K562 (cell line): ENCODE results near the gene PMEPA1. TPM values are rescaled to one million over a fixed set of nuclear protein-coding genes. Genes with fewer than 3 reads are reported as not detected.

Experiments
- ATAC-seq: fragments of 200-7000 bp; cut with Tn5 transposase; 3 replicates; pipeline ENCODE4 v1.9.1; 2020; ENCODE audit warnings: moderate library complexity
- BruUV-seq: library from RNA; stranded (reverse); fragments of 400-500 nt; replicated peaks from 2 replicates; lab custom pipeline; 2021; lab: Mats Ljungman, UMichigan
- CTCF ChIA-PET: fragments of 300-600 bp; formaldehyde crosslinking; extraction: SDS; loops from one replicate; lab custom pipeline; 2021; ENCODE audit warnings: low intra/inter-chr PET ratio; lab: Yijun Ruan, JAX
- POLR2A ChIA-PET: fragments of 300-600, 350-650 bp; sonication (Branson Sonifier 250); formaldehyde crosslinking; extraction: SDS; loops from one replicate; lab custom pipeline; 2021; ENCODE audit warnings: antibody characterized with exemption, inconsistent platforms; lab: Yijun Ruan, JAX
- DNase-seq, 4 experiments: peaks; one replicate each; pipeline versions ENCODE4 v3.0.0 to v3.0.0-alpha.2; 2011 to 2018; ENCODE audit warnings: low spot score in 3 of 4, mixed read lengths in 3 of 4; ENCODE audit errors: extremely low read depth in 1 of 4
- FAIRE-seq: peaks from 2 replicates; lab custom pipeline; 2011; peaks lifted over from hg19 to GRCh38; lab: Jason Lieb, UNC
- H2AFZ ChIP-seq: 2 replicates; pipeline ENCODE4 v1.6.0; 2011; ENCODE audit warnings: low read depth, low read length, control low read depth, inconsistent platforms
- H3K27ac ChIP-seq: fragments of 200-600 bp; 3 replicates; pipeline ENCODE4 v1.8.0; 2011; ENCODE audit warnings: low read depth, mild to moderate bottlenecking, control low read depth, inconsistent platforms, low read length, moderate library complexity, mixed read lengths; ENCODE audit errors: extremely low read depth
- H3K27me3 ChIP-seq, 2 experiments: fragments of 300-600 bp in 1 of 2; 2 replicates in 1 of 2; 3 replicates in 1 of 2; pipeline versions ENCODE4 v1.6.0 to v1.8.0; 2011; ENCODE audit warnings: inconsistent platforms in 2 of 2, low read length in 2 of 2, mild to moderate bottlenecking in 1 of 2, mixed read lengths in 1 of 2, moderate library complexity in 1 of 2; ENCODE audit not compliant: control insufficient read depth in 2 of 2, insufficient read depth in 2 of 2
- H3K36me3 ChIP-seq: fragments of 300-600 bp; 3 replicates; pipeline ENCODE4 v1.8.0; 2011; ENCODE audit warnings: mild to moderate bottlenecking, low read length, inconsistent platforms; ENCODE audit not compliant: control insufficient read depth, insufficient read depth
- H3K4me1 ChIP-seq, 2 experiments: fragments of 200-600 bp in 1 of 2; replicated peaks in 1 of 2; 2 replicates in 1 of 2; 3 replicates in 1 of 2; pipeline versions ENCODE4 v1.5.1 to v1.8.0; 2011; ENCODE audit warnings: inconsistent platforms in 2 of 2, low read length in 2 of 2, mild to moderate bottlenecking in 1 of 2, mixed read lengths in 1 of 2, moderate library complexity in 1 of 2; ENCODE audit not compliant: control insufficient read depth in 2 of 2, insufficient read depth in 2 of 2
- H3K4me2 ChIP-seq: 2 replicates; pipeline ENCODE4 v1.6.1; 2011; ENCODE audit warnings: low read length, control low read depth, inconsistent platforms, mixed read lengths; ENCODE audit not compliant: insufficient read depth
- H3K4me3 ChIP-seq: fragments of 200-600 bp; sonication (generic), shearing (Covaris generic); 2 replicates; pipeline ENCODE4 v1.5.1; 2016; ENCODE audit warnings: control low read depth, inconsistent platforms
- H3K79me2 ChIP-seq: fragments of 200-600 bp; 3 replicates; pipeline ENCODE4 v1.8.0; 2011; ENCODE audit warnings: low read length, inconsistent platforms; ENCODE audit not compliant: control insufficient read depth, insufficient read depth
- H3K9ac ChIP-seq, 2 experiments: 2 replicates each; pipeline versions ENCODE4 v1.6.0 to v1.6.1; 2011; ENCODE audit warnings: low read depth in 2 of 2, low read length in 2 of 2, control low read depth in 1 of 2, inconsistent platforms in 1 of 2, mild to moderate bottlenecking in 1 of 2, mixed read lengths in 1 of 2; ENCODE audit not compliant: insufficient read depth in 1 of 2
- H3K9me1 ChIP-seq: one replicate; pipeline ENCODE4 v1.6.0; 2011; ENCODE audit warnings: inconsistent platforms, mild to moderate bottlenecking, low read length, moderate library complexity; ENCODE audit not compliant: control insufficient read depth, insufficient read depth
- H3K9me3 ChIP-seq: replicated peaks from 2 replicates; pipeline ENCODE4 v1.5.1; 2011; ENCODE audit warnings: low read depth, low read length, inconsistent platforms; ENCODE audit not compliant: control insufficient read depth, insufficient read depth
- H4K20me1 ChIP-seq: replicated peaks from 2 replicates; pipeline ENCODE4 v1.6.1; 2011; ENCODE audit warnings: low read length, inconsistent platforms, mixed read lengths; ENCODE audit not compliant: control insufficient read depth, insufficient read depth
- BDP1 ChIP-seq: IDR thresholded peaks from 3 replicates; pipeline ENCODE4 v1.6.1; 2011; ENCODE audit not compliant: insufficient read length, insufficient read depth
- BRF1 ChIP-seq: IDR thresholded peaks from 3 replicates; pipeline ENCODE4 v1.6.1; 2011; ENCODE audit warnings: borderline replicate concordance, mild to moderate bottlenecking; ENCODE audit not compliant: insufficient read length; ENCODE audit errors: extremely low read depth
- CBX5 ChIP-seq: IDR thresholded peaks from 2 replicates; pipeline ENCODE4 v1.6.1; 2014; ENCODE audit warnings: low read depth, borderline replicate concordance
- HDAC6 ChIP-seq: IDR thresholded peaks from 2 replicates; pipeline ENCODE4 v1.6.1; 2012; ENCODE audit warnings: low read depth, mild to moderate bottlenecking, control low read depth, inconsistent platforms, low read length, moderate library complexity
- JUN ChIP-seq, 2 experiments: sonication (generic) in 1 of 2; formaldehyde crosslinking in 1 of 2; IDR thresholded peaks; 2 replicates each; pipeline versions ENCODE4 v1.6.1 to v1.8.0; 2012 to 2022; ENCODE audit warnings: borderline replicate concordance in 2 of 2, mild to moderate bottlenecking in 2 of 2, improper control_type of control experiment in 1 of 2, low read depth in 1 of 2, low read length in 1 of 2, missing genetic modification reagents in 1 of 2
- KDM1A ChIP-seq, 2 experiments: fragments of 450-650 bp; IDR thresholded peaks; 2 replicates each; pipeline ENCODE4 v1.6.1; 2016; ENCODE audit warnings: mild to moderate bottlenecking in 2 of 2
- PTRF ChIP-seq: fragments of 450-650 bp; IDR thresholded peaks from 2 replicates; pipeline ENCODE4 v1.6.1; 2016; ENCODE audit warnings: mild to moderate bottlenecking, missing genetic modification characterization, missing compliant biosample characterization
- SP1 ChIP-seq: sonication (generic); formaldehyde crosslinking; IDR thresholded peaks from 2 replicates; pipeline ENCODE4 v1.8.1; 2022; ENCODE audit warnings: mild to moderate bottlenecking, missing genetic modification reagents
- ZNF696 ChIP-seq: fragments of 250-450 bp; sonication (Bioruptor Pico); conservative IDR thresholded peaks from 2 replicates; pipeline ENCODE4 v1.4.0; 2020; ENCODE audit warnings: mild to moderate bottlenecking, moderate library complexity
- WGBS: fragments of 100-300 bp; shearing (Covaris generic); methylation state at CpG from one replicate; pipeline ENCODE4 v1.1.6; 2016; ENCODE audit warnings: low coverage, mixed read lengths; ENCODE audit not compliant: insufficient coverage; ENCODE audit errors: missing lambda C conversion rate; 5-methylcytosine and 5-hydroxymethylcytosine counted together
- in situ Hi-C: fragments of 300-500 bp; cut with MboI; formaldehyde crosslinking; loops from 4 replicates; pipeline ENCODE4 v1.15.0; 2018; ENCODE audit warnings: inconsistent platforms, mixed read lengths
- intact Hi-C: fragments of 100-400 bp; cut with micrococcal nuclease; formaldehyde crosslinking; loops from 2 replicates; pipeline ENCODE4 v1.14.2; 2022
- polyA plus RNA-seq, 8 experiments: library from polyadenylated mRNA; depleted of rRNA in 4 of 8; stranded (reverse) in 5 of 8; unstranded in 3 of 8; fragments of >200 nt; fragmentation: Nextera tagmentation in 2 of 8; fragmentation: Illumina TruSeq in 1 of 8; extraction: Ambion mirVana in 2 of 8; extraction: Trizol in 1 of 8; gene quantifications; 2 replicates each; pipeline versions ENCODE4 v1.2.1 to v1.2.3, GENCODE V29; 2011 to 2014; ENCODE audit warnings: inconsistent platforms in 1 of 8, missing spikeins in 1 of 8
- total RNA-seq, 7 experiments: library from RNA; depleted of rRNA in 6 of 7; stranded (reverse); fragments of >200 nt in 6 of 7; fragmentation: Illumina TruSeq in 2 of 7; extraction: Trizol in 2 of 7; gene quantifications; 2 replicates each; pipeline versions ENCODE4 v1.2.1 to v1.2.3, GENCODE V29; 2011 to 2021; ENCODE audit warnings: low replicate concordance in 1 of 7
- TF ChIP-seq, protein P1 (sequence below): IDR thresholded peaks from 2 replicates; pipeline ENCODE4 v1.6.1; 2016; ENCODE audit warnings: missing genetic modification characterization, missing compliant biosample characterization
- TF ChIP-seq, protein P2 (sequence below): fragments of 450-650 bp; formaldehyde crosslinking; conservative IDR thresholded peaks from 2 replicates; pipeline ENCODE4 v1.4.0; 2022; ENCODE audit warnings: mild to moderate bottlenecking, missing genetic modification characterization
- TF ChIP-seq, protein P3 (sequence below): sonication (generic); formaldehyde crosslinking; IDR thresholded peaks from 2 replicates; pipeline ENCODE4 v1.8.1; 2022; ENCODE audit warnings: missing genetic modification reagents
- TF ChIP-seq, protein P4 (sequence below): fragments of 250-450 bp; sonication (Bioruptor Pico); IDR thresholded peaks from 2 replicates; pipeline ENCODE4 v1.8.0; 2022; ENCODE audit warnings: inconsistent platforms, mild to moderate bottlenecking, moderate library complexity, borderline replicate concordance

PMEPA1 gene
- total and polyA plus RNA-seq, 9 of the 15 experiments (the other 6 are each of a cell fraction or from before 2014, with no cell fraction given) = 0.16 TPM; not detected in 8

DNA sequence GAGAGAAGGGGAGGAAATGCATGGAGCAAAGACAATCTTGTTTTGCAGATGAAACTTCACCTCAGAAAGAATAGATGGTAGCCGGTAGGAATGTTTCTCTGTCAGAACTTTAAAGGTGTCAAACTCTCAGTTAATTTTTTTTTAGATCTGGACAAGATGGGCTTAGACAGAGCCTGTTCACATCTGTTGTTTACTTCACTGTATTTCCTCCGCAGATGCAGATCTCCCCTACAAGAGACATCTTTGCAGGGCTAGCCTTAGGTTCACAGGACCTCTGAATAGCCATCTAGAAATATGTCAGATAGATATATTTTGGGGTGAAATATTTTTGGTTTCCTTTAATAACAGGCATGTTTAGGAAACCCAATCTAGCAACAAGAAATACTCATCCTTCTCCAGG, 77.5 kb downstream of the PMEPA1 start:
- POLR2A ChIA-PET = no interaction called here
- peaks cover 15 to 16% of the 10 kb centered on the region in 2 experiments; a peak in 4 of 5 replicates for H3K27me3 ChIP-seq
- FAIRE-seq = no peak
- TF ChIP-seq, protein P1, sequence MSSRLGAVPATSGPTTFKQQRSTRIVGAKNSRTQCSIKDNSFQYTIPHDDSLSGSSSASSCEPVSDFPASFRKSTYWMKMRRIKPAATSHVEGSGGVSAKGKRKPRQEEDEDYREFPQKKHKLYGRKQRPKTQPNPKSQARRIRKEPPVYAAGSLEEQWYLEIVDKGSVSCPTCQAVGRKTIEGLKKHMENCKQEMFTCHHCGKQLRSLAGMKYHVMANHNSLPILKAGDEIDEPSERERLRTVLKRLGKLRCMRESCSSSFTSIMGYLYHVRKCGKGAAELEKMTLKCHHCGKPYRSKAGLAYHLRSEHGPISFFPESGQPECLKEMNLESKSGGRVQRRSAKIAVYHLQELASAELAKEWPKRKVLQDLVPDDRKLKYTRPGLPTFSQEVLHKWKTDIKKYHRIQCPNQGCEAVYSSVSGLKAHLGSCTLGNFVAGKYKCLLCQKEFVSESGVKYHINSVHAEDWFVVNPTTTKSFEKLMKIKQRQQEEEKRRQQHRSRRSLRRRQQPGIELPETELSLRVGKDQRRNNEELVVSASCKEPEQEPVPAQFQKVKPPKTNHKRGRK (tag) = no peak
- TF ChIP-seq ZNF696 (CRISPR knock-in tag) (no peak), KDM1A (IDR thresholded peaks at IDR 0.05) (no peak), SP1 (CRISPR knock-in tag) (no peak), PTRF (tag) (no peak), CBX5 (no peak), HDAC6 (no peak), JUN (IDR thresholded peaks at IDR 0.05; ENCODE audit: borderline replicate concordance, low read depth, low read length) (no peak), JUN (CRISPR knock-in tag; IDR thresholded peaks at IDR 0.05; ENCODE audit: borderline replicate concordance) (no peak), BDP1 (no peak), BRF1 (no peak)
- TF ChIP-seq, protein P2, sequence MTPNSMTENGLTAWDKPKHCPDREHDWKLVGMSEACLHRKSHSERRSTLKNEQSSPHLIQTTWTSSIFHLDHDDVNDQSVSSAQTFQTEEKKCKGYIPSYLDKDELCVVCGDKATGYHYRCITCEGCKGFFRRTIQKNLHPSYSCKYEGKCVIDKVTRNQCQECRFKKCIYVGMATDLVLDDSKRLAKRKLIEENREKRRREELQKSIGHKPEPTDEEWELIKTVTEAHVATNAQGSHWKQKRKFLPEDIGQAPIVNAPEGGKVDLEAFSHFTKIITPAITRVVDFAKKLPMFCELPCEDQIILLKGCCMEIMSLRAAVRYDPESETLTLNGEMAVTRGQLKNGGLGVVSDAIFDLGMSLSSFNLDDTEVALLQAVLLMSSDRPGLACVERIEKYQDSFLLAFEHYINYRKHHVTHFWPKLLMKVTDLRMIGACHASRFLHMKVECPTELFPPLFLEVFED = no peak
- TF ChIP-seq, protein P3, sequence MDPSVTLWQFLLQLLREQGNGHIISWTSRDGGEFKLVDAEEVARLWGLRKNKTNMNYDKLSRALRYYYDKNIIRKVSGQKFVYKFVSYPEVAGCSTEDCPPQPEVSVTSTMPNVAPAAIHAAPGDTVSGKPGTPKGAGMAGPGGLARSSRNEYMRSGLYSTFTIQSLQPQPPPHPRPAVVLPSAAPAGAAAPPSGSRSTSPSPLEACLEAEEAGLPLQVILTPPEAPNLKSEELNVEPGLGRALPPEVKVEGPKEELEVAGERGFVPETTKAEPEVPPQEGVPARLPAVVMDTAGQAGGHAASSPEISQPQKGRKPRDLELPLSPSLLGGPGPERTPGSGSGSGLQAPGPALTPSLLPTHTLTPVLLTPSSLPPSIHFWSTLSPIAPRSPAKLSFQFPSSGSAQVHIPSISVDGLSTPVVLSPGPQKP (CRISPR knock-in tag) = no peak
- TF ChIP-seq, protein P4, sequence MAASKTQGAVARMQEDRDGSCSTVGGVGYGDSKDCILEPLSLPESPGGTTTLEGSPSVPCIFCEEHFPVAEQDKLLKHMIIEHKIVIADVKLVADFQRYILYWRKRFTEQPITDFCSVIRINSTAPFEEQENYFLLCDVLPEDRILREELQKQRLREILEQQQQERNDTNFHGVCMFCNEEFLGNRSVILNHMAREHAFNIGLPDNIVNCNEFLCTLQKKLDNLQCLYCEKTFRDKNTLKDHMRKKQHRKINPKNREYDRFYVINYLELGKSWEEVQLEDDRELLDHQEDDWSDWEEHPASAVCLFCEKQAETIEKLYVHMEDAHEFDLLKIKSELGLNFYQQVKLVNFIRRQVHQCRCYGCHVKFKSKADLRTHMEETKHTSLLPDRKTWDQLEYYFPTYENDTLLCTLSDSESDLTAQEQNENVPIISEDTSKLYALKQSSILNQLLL (CRISPR knock-in tag) = no peak

More for the DNA sequence above, 77.5 kb downstream of the PMEPA1 start:
- Histone ChIP-seq H3K79me2 (no peaks in the 10 kb centered on the region), H3K36me3 (no peaks in the 10 kb centered on the region), H3K27ac (no peak overlapping the region), H4K20me1 (no peaks in the 10 kb centered on the region), H3K9me3 (no peaks in the 10 kb centered on the region), H3K4me2 (no peak overlapping the region), H2AFZ (no peak overlapping the region), H3K4me3 (no peak overlapping the region), H3K9me1 (no peaks in the 10 kb centered on the region), H3K9ac (no peak overlapping the region), H3K4me1 (peaks cover 0 to 7% of the 10 kb centered on the region in 2 experiments; a peak in 1 of 5 replicates)
- CTCF ChIA-PET = no interaction called here
- 5% methylated on average over 2 of the region's 2 CpGs for WGBS
- DNase-seq = no peak
- in situ Hi-C loops (no loop called here), intact Hi-C loops (no loop called here)
- no peak for ATAC-seq
- BruUV-seq = no TSS peak
